GM19372 (cell line): ENCODE measurements around the gene ERBB4.
"Not testable (repeated sequence)": the region's sequence is repeated elsewhere in the genome, so short reads cannot be mapped to it uniquely, and the experiment has no call there.

Source experiments
- ATAC-seq: cut with Tn5 transposase; IDR thresholded peaks from one replicate; pipeline ENCODE4 v1.9.1; 2021; ENCODE audit warnings: mild to moderate bottlenecking, low read depth, moderate library complexity; ENCODE audit not compliant: unreplicated experiment

The ERBB4 gene

DNA sequence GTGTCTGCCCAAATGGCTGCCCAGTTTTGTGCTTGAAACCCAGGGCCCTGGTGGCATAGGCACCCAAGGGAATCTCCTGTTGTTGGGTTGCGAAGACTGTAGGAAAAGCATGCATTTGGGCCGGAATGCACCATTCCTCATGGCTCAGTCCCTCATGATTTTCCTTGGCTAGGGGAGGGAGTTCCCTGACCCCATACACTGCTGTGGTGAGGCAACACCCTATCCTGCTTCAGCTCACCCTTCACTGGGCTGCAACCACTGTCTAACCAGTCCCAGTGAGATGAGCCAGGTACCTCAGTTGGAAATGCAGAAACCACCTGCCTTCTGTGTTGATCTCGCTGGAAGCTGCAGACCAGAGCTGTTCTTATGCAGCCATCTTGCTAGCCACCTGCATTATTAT lies 300.4 kb downstream of the ERBB4 start:
- ATAC-seq = not testable (repeated sequence)

- no peak for ATAC-seq
Observed at GRCh38 chr2:212237350-212238095, 301.1 kb downstream of the ERBB4 start.

DNA sequence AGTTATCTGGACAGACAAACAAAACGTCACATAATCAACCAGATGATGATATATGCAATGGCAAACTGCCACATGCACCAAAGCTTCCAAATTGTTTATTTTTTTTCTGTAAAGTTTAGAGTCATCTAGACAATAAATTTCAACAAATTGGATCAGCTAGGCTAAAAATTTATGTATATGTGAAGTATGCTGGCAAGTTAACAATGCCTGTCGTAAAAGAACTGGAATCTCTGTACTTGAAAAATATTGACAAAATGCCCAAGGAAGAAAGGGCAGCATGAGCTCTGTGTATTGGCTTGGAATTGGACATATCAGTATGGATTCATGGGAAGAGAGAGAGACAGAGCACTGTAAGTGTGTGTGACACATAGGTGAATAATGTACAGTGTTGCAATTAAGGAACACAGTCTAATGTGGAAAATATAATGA lies 309.8 kb downstream of the ERBB4 start:
- ATAC-seq = no peak

- no peak for ATAC-seq
Observed at GRCh38 chr2:212227755-212228154, 310.8 kb downstream of the ERBB4 start.

- no peak for ATAC-seq
Observed at GRCh38 chr2:212226114-212226513, 312.5 kb downstream of the ERBB4 start.

DNA sequence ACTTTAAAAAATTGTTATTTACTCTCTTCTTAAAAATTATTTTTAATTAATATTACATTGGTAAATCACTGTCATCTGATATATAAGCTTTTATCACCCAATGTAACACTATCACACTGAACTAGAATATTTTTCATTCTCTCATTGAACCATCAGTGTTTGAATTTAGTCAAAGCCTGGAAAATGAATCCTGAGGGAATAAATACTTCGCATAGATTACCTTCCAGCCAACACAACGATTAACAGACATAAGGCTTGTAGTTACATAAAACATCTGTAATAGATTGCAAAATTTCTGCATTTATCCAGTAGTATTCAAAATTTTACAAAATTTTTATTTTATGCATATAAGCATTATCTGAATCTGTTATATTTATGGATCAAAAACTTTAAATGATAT lies 314.9 kb downstream of the ERBB4 start:
- no peak for ATAC-seq

GRCh38 chr2:212213191-212213590 lies 325.4 kb downstream of the ERBB4 start:
- no peak for ATAC-seq

- no peak for ATAC-seq
Observed at GRCh38 chr2:212208467-212208866, 330.1 kb downstream of the ERBB4 start.

- ATAC-seq = no peak
Observed at GRCh38 chr2:212197776-212198175, 340.8 kb downstream of the ERBB4 start.

DNA sequence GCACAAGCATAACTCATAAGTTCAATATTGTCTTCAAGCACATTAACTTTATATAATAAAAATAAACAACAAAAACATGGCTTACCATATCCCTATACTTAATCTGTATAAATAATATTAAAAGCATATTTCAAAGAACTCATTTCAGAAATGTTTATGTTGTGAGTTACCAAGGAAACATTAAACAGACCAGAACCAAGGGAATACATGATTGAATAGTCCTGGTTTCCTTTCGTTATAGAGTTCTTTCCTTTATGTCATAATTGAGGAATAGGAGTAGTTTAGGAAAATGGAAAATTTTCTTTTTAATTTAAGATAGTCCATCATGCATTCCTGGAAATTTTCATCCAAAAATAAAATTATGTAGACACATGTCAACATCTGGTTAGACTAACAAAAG lies 343.0 kb downstream of the ERBB4 start:
- ATAC-seq = no peak

DNA sequence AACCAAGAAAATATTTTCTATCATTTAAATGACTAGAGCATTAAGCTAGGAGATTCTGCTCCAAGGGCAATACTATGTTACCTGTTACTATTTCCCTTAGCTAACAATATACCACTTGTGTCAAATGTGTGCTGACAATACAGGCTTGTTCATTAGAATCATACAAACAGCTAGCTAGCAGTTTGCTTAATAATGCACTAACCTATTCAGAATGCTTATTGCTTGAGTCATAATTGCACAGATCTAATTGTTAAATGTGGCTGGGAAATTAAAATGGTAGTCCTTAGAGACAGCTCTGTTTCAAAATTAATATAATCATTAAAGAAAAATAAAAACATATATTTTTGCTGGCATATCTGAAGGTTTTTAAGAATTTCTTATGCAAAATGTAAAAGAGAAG lies 344.2 kb downstream of the ERBB4 start:
- ATAC-seq = no peak

- ATAC-seq = no peak
Observed at GRCh38 chr2:212193803-212194202, 344.8 kb downstream of the ERBB4 start.

- no peak for ATAC-seq
Observed at GRCh38 chr2:212193056-212193455, 345.5 kb downstream of the ERBB4 start.

GRCh38 chr2:212191438-212191837 lies 347.2 kb downstream of the ERBB4 start:
- ATAC-seq = not testable (repeated sequence)

DNA sequence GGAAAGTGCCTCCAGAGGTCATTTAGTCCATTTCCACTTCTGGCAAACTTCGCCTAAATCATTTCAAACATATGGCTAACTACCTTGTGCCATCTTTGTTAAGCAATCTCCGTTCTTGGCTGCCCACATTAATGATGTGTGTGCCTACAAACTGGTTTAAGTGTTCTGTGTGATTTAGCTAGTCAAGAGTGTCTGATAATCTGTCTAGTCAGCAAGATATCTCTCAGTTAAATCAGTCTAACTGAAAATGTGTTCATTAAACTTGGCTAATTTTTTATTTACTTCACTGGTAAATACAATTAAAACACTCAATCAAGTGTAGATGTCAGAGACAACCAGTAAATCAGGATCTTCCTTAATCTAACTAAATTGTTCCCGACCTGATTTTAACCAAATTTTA lies 352.4 kb downstream of the ERBB4 start:
- ATAC-seq = no peak

DNA sequence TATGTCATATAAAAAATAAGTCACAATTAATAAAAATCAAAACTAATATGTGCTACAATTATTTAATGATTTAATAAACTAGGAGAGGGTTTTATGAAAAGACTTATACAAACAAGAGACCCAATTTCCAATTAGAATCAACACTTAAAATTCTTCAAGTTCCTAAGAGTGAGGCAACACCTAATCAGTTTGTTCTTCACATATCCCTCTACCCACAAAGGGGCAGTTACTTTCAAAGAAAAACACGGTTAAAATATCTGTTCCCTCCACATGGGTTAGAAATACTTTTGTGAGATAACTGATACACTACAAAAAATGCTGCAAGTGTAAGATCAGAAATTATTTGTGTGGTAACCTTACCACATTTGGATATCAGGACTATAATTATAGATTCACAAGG lies 357.0 kb downstream of the ERBB4 start:
- no peak for ATAC-seq

GRCh38 chr2:212180408-212181083 lies 358.1 kb downstream of the ERBB4 start:
- no peak for ATAC-seq

GRCh38 chr2:212177724-212178123 lies 360.9 kb downstream of the ERBB4 start:
- no peak for ATAC-seq

DNA sequence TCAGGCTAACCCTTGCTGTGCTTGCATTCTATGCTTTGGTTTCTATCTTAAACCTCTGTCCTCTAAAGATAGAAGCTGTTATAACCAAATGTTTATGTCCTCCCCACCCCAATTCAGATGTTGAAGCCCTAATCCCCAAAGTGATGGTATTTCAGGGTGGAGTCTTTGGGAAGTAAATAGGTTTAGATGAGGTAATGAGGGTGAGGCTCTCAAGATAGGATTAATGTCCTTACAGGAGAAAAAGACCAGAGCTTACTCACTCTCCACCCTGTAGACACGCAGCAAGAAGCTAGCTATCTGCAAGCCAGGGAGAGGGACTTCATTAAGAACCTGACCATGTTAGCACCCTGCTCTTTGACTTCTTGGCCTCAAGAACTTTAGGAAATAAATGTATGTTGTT lies 362.5 kb downstream of the ERBB4 start:
- ATAC-seq = no peak

GRCh38 chr2:212173756-212174510 lies 364.7 kb downstream of the ERBB4 start:
- no peak for ATAC-seq

GRCh38 chr2:212173331-212173730 lies 365.3 kb downstream of the ERBB4 start:
- no peak for ATAC-seq
